Neural cell (in vitro differentiated cells): Measurements from ENCODE around the gene FHIT. TPM values are rescaled to one million over a fixed set of nuclear protein-coding genes. Genes with fewer than 3 reads are reported as not detected.

ENCODE experiments used
- H2AFZ ChIP-seq: fragments of 200-600, 300-800 bp; sonication (generic), shearing (Covaris generic); 2 replicates; pipeline ENCODE4 v1.6.0; 2014; ENCODE audit warnings: low read depth, mild to moderate bottlenecking, antibody characterized with exemption, low read length, moderate library complexity
- H3F3A ChIP-seq: fragments of 200-600 bp; shearing (Covaris generic); 2 replicates; pipeline ENCODE4 v1.6.1; 2016; ENCODE audit warnings: mild to moderate bottlenecking, moderate library complexity, mixed read lengths, antibody characterized with exemption, low read length; ENCODE audit not compliant: insufficient read depth, poor library complexity, severe bottlenecking
- H3K27ac ChIP-seq: fragments of 200-600, 300-800 bp; sonication (generic), shearing (Covaris generic); 2 replicates; pipeline ENCODE4 v1.5.1; 2014; ENCODE audit warnings: mild to moderate bottlenecking, low read length, moderate library complexity
- H3K27me3 ChIP-seq: fragments of 300-800, 200-600 bp; sonication (generic), shearing (Covaris generic); 2 replicates; pipeline ENCODE4 v1.6.0; 2014; ENCODE audit warnings: mild to moderate bottlenecking, low read depth, low read length, moderate library complexity; ENCODE audit not compliant: insufficient read depth
- H3K36me3 ChIP-seq: fragments of 300-800, 200-600 bp; sonication (generic), shearing (Covaris generic); 2 replicates; pipeline ENCODE4 v1.5.1; 2014; ENCODE audit warnings: mild to moderate bottlenecking, antibody characterized with exemption, low read length, moderate library complexity; ENCODE audit not compliant: insufficient read depth
- H3K4me2 ChIP-seq: fragments of 300-800, 200-600 bp; sonication (generic), shearing (Covaris generic); 2 replicates; pipeline ENCODE4 v1.6.0; 2014; ENCODE audit warnings: mild to moderate bottlenecking, low read length
- H3K4me3 ChIP-seq: fragments of 300-800, 200-600 bp; sonication (generic), shearing (Covaris generic); 2 replicates; pipeline ENCODE4 v1.5.1; 2014; ENCODE audit warnings: mild to moderate bottlenecking, low read length, moderate library complexity
- H3K79me2 ChIP-seq: fragments of 200-600 bp; shearing (Covaris generic); replicated peaks from 2 replicates; pipeline ENCODE4 v1.6.0; 2014; ENCODE audit warnings: mild to moderate bottlenecking, low read length, moderate library complexity; ENCODE audit not compliant: insufficient read depth
- H3K9ac ChIP-seq: fragments of 300-800, 200-600 bp; sonication (generic), shearing (Covaris generic); 2 replicates; pipeline ENCODE4 v1.6.1; 2016; ENCODE audit warnings: mild to moderate bottlenecking, low read length, mixed read lengths
- H3K9me2 ChIP-seq: fragments of 200-600 bp; shearing (Covaris generic); 2 replicates; pipeline ENCODE4 v1.6.1; 2016; ENCODE audit warnings: mild to moderate bottlenecking, low read length, mixed read lengths; ENCODE audit not compliant: insufficient read depth
- H3K9me3 ChIP-seq: fragments of 200-600, 300-800 bp; sonication (generic), shearing (Covaris generic); 2 replicates; pipeline ENCODE4 v1.6.1; 2016; ENCODE audit warnings: mild to moderate bottlenecking, mixed run types, low read length, moderate library complexity, mixed read lengths
- H4K20me1 ChIP-seq: fragments of 200-600 bp; shearing (Covaris generic); 2 replicates; pipeline ENCODE4 v1.6.1; 2016; ENCODE audit warnings: mild to moderate bottlenecking, mixed run types; ENCODE audit not compliant: insufficient read depth
- CTCF ChIP-seq: fragments of 450-650 bp; IDR thresholded peaks from 2 replicates; pipeline ENCODE4 v1.5.1; 2014; ENCODE audit warnings: antibody characterized with exemption, mild to moderate bottlenecking, moderate library complexity; ENCODE audit not compliant: poor library complexity, severe bottlenecking
- EP300 ChIP-seq: fragments of 450-650 bp; conservative IDR thresholded peaks from 2 replicates; pipeline ENCODE4 v1.6.1; 2014; ENCODE audit warnings: antibody characterized with exemption, mild to moderate bottlenecking, moderate library complexity; ENCODE audit not compliant: poor library complexity, severe bottlenecking
- EZH2 ChIP-seq: fragments of 200-600, 300-800 bp; shearing (Covaris generic), sonication (generic); IDR thresholded peaks from 2 replicates; pipeline ENCODE4 v1.6.1; 2014; ENCODE audit warnings: antibody characterized with exemption, low read length, borderline replicate concordance, mild to moderate bottlenecking; ENCODE audit not compliant: insufficient read depth, poor library complexity, severe bottlenecking
- MXI1 ChIP-seq: fragments of 450-650 bp; conservative IDR thresholded peaks from 2 replicates; pipeline ENCODE4 v1.6.1; 2014; ENCODE audit warnings: antibody characterized with exemption, mild to moderate bottlenecking; ENCODE audit not compliant: poor library complexity, severe bottlenecking
- POLR2AphosphoS5 ChIP-seq: IDR thresholded peaks from 2 replicates; pipeline ENCODE4 v1.6.1; 2012
- RAD21 ChIP-seq: fragments of 450-650 bp; conservative IDR thresholded peaks from 2 replicates; pipeline ENCODE4 v1.6.1; 2014; ENCODE audit warnings: antibody characterized with exemption, mild to moderate bottlenecking, moderate library complexity
- REST ChIP-seq: IDR thresholded peaks from 2 replicates; pipeline ENCODE4 v1.6.1; 2012; ENCODE audit warnings: borderline replicate concordance
- SMC3 ChIP-seq: fragments of 450-650 bp; conservative IDR thresholded peaks from 2 replicates; pipeline ENCODE4 v1.6.1; 2014; ENCODE audit warnings: antibody characterized with exemption, mild to moderate bottlenecking, moderate library complexity; ENCODE audit not compliant: poor library complexity
- TAF1 ChIP-seq: IDR thresholded peaks from 2 replicates; pipeline ENCODE4 v1.6.1; 2012; ENCODE audit warnings: low read depth
- polyA plus RNA-seq: library from polyadenylated mRNA; depleted of rRNA; stranded (reverse); fragments of >200 nt; gene quantifications from 2 replicates; pipeline ENCODE4 v1.2.3, GENCODE V29; 2014

The FHIT gene
- polyA plus RNA-seq, 1 donor from 2014 or later, result not detected

GRCh38 chr3:60729056-60729455, 522.2 kb downstream of the FHIT start:
- Histone ChIP-seq H3K9me2 (no peaks in the 10 kb centered on the region), H3K4me3 (no peak overlapping the region), H2AFZ (no peak overlapping the region), H3K79me2 (no peaks in the 10 kb centered on the region), H3K27me3 (no peaks in the 10 kb centered on the region), H3K4me2 (no peak overlapping the region), H3K36me3 (no peaks in the 10 kb centered on the region), H4K20me1 (no peaks in the 10 kb centered on the region), H3K9me3 (no peaks in the 10 kb centered on the region), H3F3A (no peaks in the 10 kb centered on the region), H3K9ac (no peak overlapping the region), H3K27ac (no peak overlapping the region)
- no peak for TF ChIP-seq EP300
- TF ChIP-seq CTCF, result no peak
- no peak for TF ChIP-seq POLR2AphosphoS5
- no peak for TF ChIP-seq EZH2
- TF ChIP-seq REST, result no peak
- no peak for TF ChIP-seq TAF1
- TF ChIP-seq SMC3, result no peak
- no peak for TF ChIP-seq RAD21
- TF ChIP-seq MXI1, result no peak

GRCh38 chr3:60728006-60728405, 523.2 kb downstream of the FHIT start:
- Histone ChIP-seq H3K27me3 (no peaks in the 10 kb centered on the region), H3K9me3 (no peaks in the 10 kb centered on the region), H3F3A (no peaks in the 10 kb centered on the region), H4K20me1 (no peaks in the 10 kb centered on the region), H3K4me2 (no peak overlapping the region), H3K36me3 (no peaks in the 10 kb centered on the region), H3K27ac (no peak overlapping the region), H3K4me3 (no peak overlapping the region), H3K79me2 (no peaks in the 10 kb centered on the region), H2AFZ (no peak overlapping the region), H3K9me2 (no peaks in the 10 kb centered on the region), H3K9ac (no peak overlapping the region)
- TF ChIP-seq MXI1 (no peak), TAF1 (no peak), EZH2 (no peak), RAD21 (no peak), SMC3 (no peak)

- H4K20me1 ChIP-seq, result no peaks in the 10 kb centered on the region
- TF ChIP-seq REST (no peak), TAF1 (no peak), POLR2AphosphoS5 (no peak), CTCF (no peak), SMC3 (no peak), RAD21 (no peak), MXI1 (no peak), EP300 (no peak), EZH2 (no peak)
These were observed 530.5 kb downstream of the FHIT start for GRCh38 chr3:60720736-60721135.

More at GRCh38 chr3:60720736-60721135, 530.5 kb downstream of the FHIT start:
- H3F3A ChIP-seq, result no peaks in the 10 kb centered on the region
- H3K9ac ChIP-seq, result no peak overlapping the region
- no peak overlapping the region for H3K4me2 ChIP-seq
- no peaks in the 10 kb centered on the region for H3K9me3 ChIP-seq
- no peak overlapping the region for H2AFZ ChIP-seq
- no peaks in the 10 kb centered on the region for H3K79me2 ChIP-seq
- no peak overlapping the region for H3K27ac ChIP-seq
- no peak overlapping the region for H3K4me3 ChIP-seq
- no peaks in the 10 kb centered on the region for H3K27me3 ChIP-seq
- no peaks in the 10 kb centered on the region for H3K36me3 ChIP-seq
- H3K9me2 ChIP-seq, result no peaks in the 10 kb centered on the region
